K562 (cell line): ENCODE results near the gene SSH3. TPM values are rescaled to one million over a fixed set of nuclear protein-coding genes. Genes with fewer than 3 reads are reported as not detected.

ENCODE experiments used
- ATAC-seq: fragments of 200-7000 bp; cut with Tn5 transposase; 3 replicates; pipeline ENCODE4 v1.9.1; 2020; ENCODE audit warnings: moderate library complexity
- BruUV-seq: library from RNA; stranded (reverse); fragments of 400-500 nt; replicated peaks from 2 replicates; lab custom pipeline; 2021; lab: Mats Ljungman, UMichigan
- CTCF ChIA-PET: fragments of 300-600 bp; formaldehyde crosslinking; extraction: SDS; loops from one replicate; lab custom pipeline; 2021; ENCODE audit warnings: low intra/inter-chr PET ratio; lab: Yijun Ruan, JAX
- POLR2A ChIA-PET: fragments of 300-600, 350-650 bp; sonication (Branson Sonifier 250); formaldehyde crosslinking; extraction: SDS; loops from one replicate; lab custom pipeline; 2021; ENCODE audit warnings: antibody characterized with exemption, inconsistent platforms; lab: Yijun Ruan, JAX
- DNase-seq, 4 experiments: peaks; one replicate each; pipeline versions ENCODE4 v3.0.0 to v3.0.0-alpha.2; 2011 to 2018; ENCODE audit warnings: low spot score in 3 of 4, mixed read lengths in 3 of 4; ENCODE audit errors: extremely low read depth in 1 of 4
- FAIRE-seq: peaks from 2 replicates; lab custom pipeline; 2011; peaks lifted over from hg19 to GRCh38; lab: Jason Lieb, UNC
- H2AFZ ChIP-seq: 2 replicates; pipeline ENCODE4 v1.6.0; 2011; ENCODE audit warnings: low read depth, low read length, control low read depth, inconsistent platforms
- H3K27ac ChIP-seq: fragments of 200-600 bp; 3 replicates; pipeline ENCODE4 v1.8.0; 2011; ENCODE audit warnings: low read depth, mild to moderate bottlenecking, control low read depth, inconsistent platforms, low read length, moderate library complexity, mixed read lengths; ENCODE audit errors: extremely low read depth
- H3K27me3 ChIP-seq, 2 experiments: fragments of 300-600 bp in 1 of 2; 2 replicates in 1 of 2; 3 replicates in 1 of 2; pipeline versions ENCODE4 v1.6.0 to v1.8.0; 2011; ENCODE audit warnings: inconsistent platforms in 2 of 2, low read length in 2 of 2, mild to moderate bottlenecking in 1 of 2, mixed read lengths in 1 of 2, moderate library complexity in 1 of 2; ENCODE audit not compliant: control insufficient read depth in 2 of 2, insufficient read depth in 2 of 2
- H3K36me3 ChIP-seq: fragments of 300-600 bp; 3 replicates; pipeline ENCODE4 v1.8.0; 2011; ENCODE audit warnings: mild to moderate bottlenecking, low read length, inconsistent platforms; ENCODE audit not compliant: control insufficient read depth, insufficient read depth
- H3K4me1 ChIP-seq, 2 experiments: fragments of 200-600 bp in 1 of 2; replicated peaks in 1 of 2; 2 replicates in 1 of 2; 3 replicates in 1 of 2; pipeline versions ENCODE4 v1.5.1 to v1.8.0; 2011; ENCODE audit warnings: inconsistent platforms in 2 of 2, low read length in 2 of 2, mild to moderate bottlenecking in 1 of 2, mixed read lengths in 1 of 2, moderate library complexity in 1 of 2; ENCODE audit not compliant: control insufficient read depth in 2 of 2, insufficient read depth in 2 of 2
- H3K4me2 ChIP-seq: 2 replicates; pipeline ENCODE4 v1.6.1; 2011; ENCODE audit warnings: low read length, control low read depth, inconsistent platforms, mixed read lengths; ENCODE audit not compliant: insufficient read depth
- H3K4me3 ChIP-seq: fragments of 200-600 bp; sonication (generic), shearing (Covaris generic); 2 replicates; pipeline ENCODE4 v1.5.1; 2016; ENCODE audit warnings: control low read depth, inconsistent platforms
- H3K79me2 ChIP-seq: fragments of 200-600 bp; 3 replicates; pipeline ENCODE4 v1.8.0; 2011; ENCODE audit warnings: low read length, inconsistent platforms; ENCODE audit not compliant: control insufficient read depth, insufficient read depth
- H3K9ac ChIP-seq, 2 experiments: 2 replicates each; pipeline versions ENCODE4 v1.6.0 to v1.6.1; 2011; ENCODE audit warnings: low read depth in 2 of 2, low read length in 2 of 2, control low read depth in 1 of 2, inconsistent platforms in 1 of 2, mild to moderate bottlenecking in 1 of 2, mixed read lengths in 1 of 2; ENCODE audit not compliant: insufficient read depth in 1 of 2
- H3K9me1 ChIP-seq: one replicate; pipeline ENCODE4 v1.6.0; 2011; ENCODE audit warnings: inconsistent platforms, mild to moderate bottlenecking, low read length, moderate library complexity; ENCODE audit not compliant: control insufficient read depth, insufficient read depth
- H3K9me3 ChIP-seq: replicated peaks from 2 replicates; pipeline ENCODE4 v1.5.1; 2011; ENCODE audit warnings: low read depth, low read length, inconsistent platforms; ENCODE audit not compliant: control insufficient read depth, insufficient read depth
- H4K20me1 ChIP-seq: replicated peaks from 2 replicates; pipeline ENCODE4 v1.6.1; 2011; ENCODE audit warnings: low read length, inconsistent platforms, mixed read lengths; ENCODE audit not compliant: control insufficient read depth, insufficient read depth
- ATF4 ChIP-seq: fragments of 450-650 bp; formaldehyde crosslinking; IDR thresholded peaks from 2 replicates; pipeline ENCODE4 v1.4.0; 2022; ENCODE audit warnings: mild to moderate bottlenecking, moderate library complexity
- CAMTA2 ChIP-seq: fragments of 250-450 bp; sonication (Bioruptor Pico); conservative IDR thresholded peaks from 2 replicates; pipeline ENCODE4 v1.5.1; 2022
- FOS ChIP-seq: IDR thresholded peaks from 3 replicates; pipeline ENCODE4 v1.6.1; 2011; ENCODE audit not compliant: insufficient read length; ENCODE audit errors: extremely low read depth
- PML ChIP-seq: IDR thresholded peaks from 2 replicates; pipeline ENCODE4 v1.6.1; 2012; ENCODE audit warnings: low read length, inconsistent platforms
- RBFOX2 ChIP-seq: fragments of 200-400 bp; formaldehyde crosslinking; IDR thresholded peaks from 2 replicates; pipeline ENCODE4 v1.6.1; 2017; ENCODE audit warnings: low read depth, mild to moderate bottlenecking, low read length, moderate library complexity
- RBM22 ChIP-seq: fragments of 200-400 bp; formaldehyde crosslinking; IDR thresholded peaks from 2 replicates; pipeline ENCODE4 v1.6.1; 2018; ENCODE audit warnings: low read length, low read depth; ENCODE audit not compliant: poor library complexity, severe bottlenecking
- SAP30 ChIP-seq: fragments of 200-600 bp; sonication (generic); IDR thresholded peaks from 2 replicates; pipeline ENCODE4 v1.6.1; 2012; ENCODE audit warnings: borderline replicate concordance, low read depth, mild to moderate bottlenecking, moderate library complexity, low read length, control low read depth, inconsistent platforms; ENCODE audit not compliant: insufficient read depth, poor library complexity, severe bottlenecking
- SIRT6 ChIP-seq: IDR thresholded peaks from one replicate; pipeline ENCODE4 v1.6.1; 2012; ENCODE audit warnings: low read depth, mild to moderate bottlenecking, control low read depth, inconsistent platforms, low read length, moderate library complexity
- SPI1 ChIP-seq: IDR thresholded peaks from 2 replicates; pipeline ENCODE4 v1.6.1; 2011; ENCODE audit warnings: low read depth, low read length, control low read depth, borderline replicate concordance
- SRSF1 ChIP-seq: fragments of 200-400 bp; formaldehyde crosslinking; IDR thresholded peaks from 2 replicates; pipeline ENCODE4 v1.6.1; 2017; ENCODE audit warnings: mild to moderate bottlenecking, low read depth, low read length, moderate library complexity
- TGIF2 ChIP-seq: sonication (generic); formaldehyde crosslinking; IDR thresholded peaks from 2 replicates; pipeline ENCODE4 v1.8.1; 2022; ENCODE audit warnings: mild to moderate bottlenecking, missing genetic modification reagents, moderate library complexity
- ZNF143 ChIP-seq: sonication (generic); formaldehyde crosslinking; IDR thresholded peaks from 2 replicates; pipeline ENCODE4 v1.9.0; 2022; ENCODE audit warnings: mild to moderate bottlenecking, missing genetic modification reagents
- ZNF217 ChIP-seq: sonication (generic); formaldehyde crosslinking; IDR thresholded peaks from 2 replicates; pipeline ENCODE4 v1.8.0; 2022; ENCODE audit warnings: mild to moderate bottlenecking, missing genetic modification reagents
- WGBS: fragments of 100-300 bp; shearing (Covaris generic); methylation state at CpG from one replicate; pipeline ENCODE4 v1.1.6; 2016; ENCODE audit warnings: low coverage, mixed read lengths; ENCODE audit not compliant: insufficient coverage; ENCODE audit errors: missing lambda C conversion rate; 5-methylcytosine and 5-hydroxymethylcytosine counted together
- in situ Hi-C: fragments of 300-500 bp; cut with MboI; formaldehyde crosslinking; loops from 4 replicates; pipeline ENCODE4 v1.15.0; 2018; ENCODE audit warnings: inconsistent platforms, mixed read lengths
- intact Hi-C: fragments of 100-400 bp; cut with micrococcal nuclease; formaldehyde crosslinking; loops from 2 replicates; pipeline ENCODE4 v1.14.2; 2022
- polyA plus RNA-seq, 8 experiments: library from polyadenylated mRNA; depleted of rRNA in 4 of 8; stranded (reverse) in 5 of 8; unstranded in 3 of 8; fragments of >200 nt; fragmentation: Nextera tagmentation in 2 of 8; fragmentation: Illumina TruSeq in 1 of 8; extraction: Ambion mirVana in 2 of 8; extraction: Trizol in 1 of 8; gene quantifications; 2 replicates each; pipeline versions ENCODE4 v1.2.1 to v1.2.3, GENCODE V29; 2011 to 2014; ENCODE audit warnings: inconsistent platforms in 1 of 8, missing spikeins in 1 of 8
- total RNA-seq, 7 experiments: library from RNA; depleted of rRNA in 6 of 7; stranded (reverse); fragments of >200 nt in 6 of 7; fragmentation: Illumina TruSeq in 2 of 7; extraction: Trizol in 2 of 7; gene quantifications; 2 replicates each; pipeline versions ENCODE4 v1.2.1 to v1.2.3, GENCODE V29; 2011 to 2021; ENCODE audit warnings: low replicate concordance in 1 of 7
- TF ChIP-seq, protein P1 (sequence below): sonication (generic); formaldehyde crosslinking; IDR thresholded peaks from 2 replicates; pipeline ENCODE4 v1.8.0; 2022; ENCODE audit warnings: mild to moderate bottlenecking, missing genetic modification reagents

The SSH3 gene
- total and polyA plus RNA-seq, 9 of the 15 experiments (the other 6 are each of a cell fraction or from before 2014, with no cell fraction given) = 0.07 to 1.0 (median 0.24) TPM; not detected in 3

- WGBS = 96% methylated on average over 9 of the region's 11 CpGs
- H3K36me3 ChIP-seq = peaks cover 98% of the 10 kb centered on the region; the same call in 2 of the 3 replicates
Observed at GRCh38 chr11:67282876-67283371, 20.4 kb upstream of the SSH3 start.

DNA sequence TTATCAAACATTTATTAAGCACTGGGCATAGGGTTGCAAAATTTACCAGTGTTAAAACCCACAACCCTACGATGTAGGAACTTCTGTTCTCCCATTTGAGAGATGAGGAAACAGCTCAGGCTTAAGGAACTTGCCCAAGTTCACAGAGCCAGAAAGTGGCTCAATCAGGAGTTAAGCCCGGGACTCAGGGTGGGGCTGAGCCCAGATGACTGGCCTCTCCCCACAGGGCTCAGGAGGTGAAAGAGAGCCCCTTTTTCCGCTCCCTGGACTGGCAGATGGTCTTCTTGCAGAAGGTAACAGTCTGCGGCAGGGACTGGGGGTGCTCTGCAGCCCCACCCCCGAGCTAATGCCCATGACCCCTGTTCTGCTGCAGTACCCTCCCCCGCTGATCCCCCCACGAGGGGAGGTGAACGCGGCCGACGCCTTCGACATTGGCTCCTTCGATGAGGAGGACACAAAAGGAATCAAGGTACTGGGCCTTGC is 19.8 kb upstream of the SSH3 start:
- no peak overlapping the region; a peak in 1 of 4 replicates for H3K9ac ChIP-seq
- DNase-seq = no peak
- 85% methylated on average over 13 of the region's 13 CpGs for WGBS
- BruUV-seq = no TSS peak
- no peak overlapping the region for H3K27ac ChIP-seq
- ChIA-PET CTCF (no interaction called here), POLR2A (interaction anchor here (1.2 to 1.5 kb wide), 2 partner anchors 12 to 14 kb away, joined by 4 read pairs; no protein-coding TSS in a partner anchor)
- H3K4me1 ChIP-seq = peaks cover 15 to 67% of the 10 kb centered on the region in 2 experiments
- FAIRE-seq = no peak
- peaks cover 10% of the 10 kb centered on the region for H3K79me2 ChIP-seq
- H4K20me1 ChIP-seq = no peaks in the 10 kb centered on the region
- no peaks in the 10 kb centered on the region for H3K9me3 ChIP-seq
- H3K27me3 ChIP-seq = no peaks in the 10 kb centered on the region
- no peaks in the 10 kb centered on the region for H3K9me1 ChIP-seq
- peaks cover 92% of the 10 kb centered on the region; the same call in 2 of the 3 replicates for H3K36me3 ChIP-seq
- no peak overlapping the region for H3K4me3 ChIP-seq
- intact Hi-C loops = no loop called here
- in situ Hi-C loops = no loop called here
- H3K4me2 ChIP-seq = no peak overlapping the region
- no peak overlapping the region for H2AFZ ChIP-seq
- ATAC-seq = no peak
- no peak for TF ChIP-seq SPI1
- no peak for TF ChIP-seq SRSF1
- TF ChIP-seq ZNF217 (CRISPR knock-in tag) = no peak
- TF ChIP-seq PML = no peak
- no peak for TF ChIP-seq FOS
- no peak for TF ChIP-seq SAP30
- no peak for TF ChIP-seq SIRT6
- no peak for TF ChIP-seq ATF4 (CRISPR knock-in tag)
- no peak for TF ChIP-seq TGIF2
- no peak for TF ChIP-seq CAMTA2 (CRISPR knock-in tag)
- TF ChIP-seq ZNF143 = no peak

More at GRCh38 chr11:67282876-67283371, 20.4 kb upstream of the SSH3 start:
- Histone ChIP-seq H3K9ac (peak overlapping the region in 1 of 2 experiments; percentile 14; a peak in 1 of 4 replicates), H3K27me3 (no peaks in the 10 kb centered on the region), H2AFZ (no peak overlapping the region), H3K4me1 (peaks cover 18 to 67% of the 10 kb centered on the region in 2 experiments), H3K9me3 (no peaks in the 10 kb centered on the region), H4K20me1 (no peaks in the 10 kb centered on the region), H3K27ac (no peak overlapping the region), H3K4me2 (no peak overlapping the region), H3K9me1 (no peaks in the 10 kb centered on the region), H3K4me3 (no peak overlapping the region), H3K79me2 (peaks cover 16% of the 10 kb centered on the region)
- ChIA-PET CTCF (no interaction called here), POLR2A (interaction anchor here (1.5 kb wide), 1 partner anchor 14 kb away, joined by 4 read pairs; no protein-coding TSS in a partner anchor)
- ATAC-seq (no peak), FAIRE-seq (no peak), DNase-seq (no peak)
- TF ChIP-seq, protein P1, sequence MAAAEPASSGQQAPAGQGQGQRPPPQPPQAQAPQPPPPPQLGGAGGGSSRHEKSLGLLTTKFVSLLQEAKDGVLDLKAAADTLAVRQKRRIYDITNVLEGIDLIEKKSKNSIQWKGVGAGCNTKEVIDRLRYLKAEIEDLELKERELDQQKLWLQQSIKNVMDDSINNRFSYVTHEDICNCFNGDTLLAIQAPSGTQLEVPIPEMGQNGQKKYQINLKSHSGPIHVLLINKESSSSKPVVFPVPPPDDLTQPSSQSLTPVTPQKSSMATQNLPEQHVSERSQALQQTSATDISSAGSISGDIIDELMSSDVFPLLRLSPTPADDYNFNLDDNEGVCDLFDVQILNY = no peak
- TF ChIP-seq RBFOX2 (peak; percentile 22; the same call in 1 of the 2 replicates), RBM22 (peak; percentile 15)
- in situ Hi-C loops (no loop called here), intact Hi-C loops (no loop called here)
- BruUV-seq = no TSS peak
